ENCODE measurements around the gene PITX1.
"Not testable (repeated sequence)": the region's sequence is repeated elsewhere in the genome, so short reads cannot be mapped to it uniquely, and the experiment has no call there.

The PITX1 gene

DNA sequence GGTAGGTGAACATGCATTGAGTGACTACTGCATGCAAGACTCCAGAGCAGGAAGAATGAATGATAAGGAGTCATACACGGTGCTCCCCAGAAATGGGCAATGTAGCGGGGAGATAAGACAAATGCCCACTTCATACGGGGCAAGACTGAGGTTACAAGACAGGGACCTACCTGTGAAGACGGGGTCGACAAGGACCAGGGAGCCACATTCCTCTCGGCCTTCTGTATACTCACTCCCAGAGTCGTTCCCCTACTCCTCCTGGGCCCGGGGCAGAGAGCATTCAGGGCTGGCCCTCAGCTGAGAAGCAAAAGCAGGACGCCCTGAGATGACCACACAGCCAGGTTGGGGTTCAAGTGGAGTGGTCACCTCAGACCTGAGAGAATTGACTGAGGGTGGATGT lies 26.7 kb downstream of the PITX1 start:
- H3K9me3 ChIP-seq (ENCODE audit: insufficient read depth, low read length): no peaks in the 10 kb centered on the region
- H4K20me1 ChIP-seq (ENCODE audit: insufficient read depth, low read length): no peaks in the 10 kb centered on the region
- no peaks in the 10 kb centered on the region for H3K36me3 ChIP-seq (replicated peaks; ENCODE audit: low read depth, low read length)
- no peak overlapping the region for H2AFZ ChIP-seq (ENCODE audit: low read depth, low read length)
- no peak overlapping the region for H3K4me2 ChIP-seq (ENCODE audit: low read length)
- TF ChIP-seq, protein P1, sequence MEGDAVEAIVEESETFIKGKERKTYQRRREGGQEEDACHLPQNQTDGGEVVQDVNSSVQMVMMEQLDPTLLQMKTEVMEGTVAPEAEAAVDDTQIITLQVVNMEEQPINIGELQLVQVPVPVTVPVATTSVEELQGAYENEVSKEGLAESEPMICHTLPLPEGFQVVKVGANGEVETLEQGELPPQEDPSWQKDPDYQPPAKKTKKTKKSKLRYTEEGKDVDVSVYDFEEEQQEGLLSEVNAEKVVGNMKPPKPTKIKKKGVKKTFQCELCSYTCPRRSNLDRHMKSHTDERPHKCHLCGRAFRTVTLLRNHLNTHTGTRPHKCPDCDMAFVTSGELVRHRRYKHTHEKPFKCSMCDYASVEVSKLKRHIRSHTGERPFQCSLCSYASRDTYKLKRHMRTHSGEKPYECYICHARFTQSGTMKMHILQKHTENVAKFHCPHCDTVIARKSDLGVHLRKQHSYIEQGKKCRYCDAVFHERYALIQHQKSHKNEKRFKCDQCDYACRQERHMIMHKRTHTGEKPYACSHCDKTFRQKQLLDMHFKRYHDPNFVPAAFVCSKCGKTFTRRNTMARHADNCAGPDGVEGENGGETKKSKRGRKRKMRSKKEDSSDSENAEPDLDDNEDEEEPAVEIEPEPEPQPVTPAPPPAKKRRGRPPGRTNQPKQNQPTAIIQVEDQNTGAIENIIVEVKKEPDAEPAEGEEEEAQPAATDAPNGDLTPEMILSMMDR (IDR thresholded peaks at IDR 0.05; ENCODE audit: low read depth, low read length): no peak
- TF ChIP-seq EZH2phosphoT487 (IDR thresholded peaks at IDR 0.05; ENCODE audit: low read depth): no peak
- H3K27me3 ChIP-seq (ENCODE audit: low read depth, low read length): no peaks in the 10 kb centered on the region
- H3K4me1 ChIP-seq (ENCODE audit: low read length): no peaks in the 10 kb centered on the region
- no peak overlapping the region for H3K9ac ChIP-seq (ENCODE audit: low read length)
- no peak overlapping the region for H3K27ac ChIP-seq (ENCODE audit: low read length)
- H3K79me2 ChIP-seq (ENCODE audit: low read length): no peaks in the 10 kb centered on the region
- no peak overlapping the region for H3K4me3 ChIP-seq (ENCODE audit: low read length)

DNA sequence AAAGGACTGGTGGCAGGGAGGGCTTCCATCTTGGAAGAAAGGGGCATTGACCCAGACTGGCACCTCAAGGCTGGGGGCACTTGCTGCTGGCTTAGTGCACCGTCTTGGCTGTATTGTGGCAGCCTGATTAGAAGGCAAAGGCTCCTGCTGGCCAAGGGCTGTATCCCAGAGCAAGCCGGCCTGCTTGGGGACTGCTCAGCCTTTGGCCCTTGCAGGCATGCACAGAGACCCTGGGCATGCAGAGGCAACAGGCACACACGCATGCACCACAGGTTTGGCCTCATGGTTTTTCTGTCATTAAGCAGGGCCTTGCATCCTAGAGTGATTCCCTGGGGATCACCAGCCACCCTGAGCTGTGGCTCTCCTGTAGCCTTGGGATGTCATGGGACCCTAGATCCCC lies 29.0 kb downstream of the PITX1 start:
- TF ChIP-seq, protein P1 (IDR thresholded peaks at IDR 0.05; ENCODE audit: low read depth, low read length): no peak
- TF ChIP-seq EZH2phosphoT487 (IDR thresholded peaks at IDR 0.05; ENCODE audit: low read depth): no peak
- H4K20me1 ChIP-seq (ENCODE audit: insufficient read depth, low read length): no peaks in the 10 kb centered on the region
- no peaks in the 10 kb centered on the region for H3K79me2 ChIP-seq (ENCODE audit: low read length)
- no peak overlapping the region for H3K4me3 ChIP-seq (ENCODE audit: low read length)
- H3K4me1 ChIP-seq (ENCODE audit: low read length): no peaks in the 10 kb centered on the region
- no peak overlapping the region for H2AFZ ChIP-seq (ENCODE audit: low read depth, low read length)
- no peaks in the 10 kb centered on the region for H3K27me3 ChIP-seq (ENCODE audit: low read depth, low read length)
- H3K9me3 ChIP-seq (ENCODE audit: insufficient read depth, low read length): no peaks in the 10 kb centered on the region
- H3K4me2 ChIP-seq (ENCODE audit: low read length): no peak overlapping the region
- no peak overlapping the region for H3K27ac ChIP-seq (ENCODE audit: low read length)
- no peaks in the 10 kb centered on the region for H3K36me3 ChIP-seq (replicated peaks; ENCODE audit: low read depth, low read length)
- H3K9ac ChIP-seq (ENCODE audit: low read length): no peak overlapping the region

DNA sequence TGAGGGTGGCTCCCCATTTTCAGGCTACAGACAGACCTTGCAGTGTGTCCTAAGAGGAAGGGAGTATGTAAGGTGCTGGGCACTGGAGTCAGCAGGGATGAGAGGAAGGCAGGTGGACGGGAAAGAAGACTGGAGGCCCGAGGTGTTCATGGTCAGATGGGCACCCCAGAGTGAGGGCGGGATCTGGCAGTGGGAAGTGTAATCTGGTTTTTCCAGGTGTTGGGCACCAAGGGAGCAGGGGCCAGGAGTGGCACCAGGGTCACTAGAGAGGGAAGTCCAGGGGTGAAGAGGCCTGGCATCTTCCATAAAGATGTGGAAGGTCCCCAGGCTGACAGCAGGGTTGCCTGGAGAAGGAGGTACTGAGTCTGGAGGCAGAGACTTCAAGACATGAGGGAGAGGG lies 29.7 kb downstream of the PITX1 start:
- Histone ChIP-seq H3K4me3 (ENCODE audit: low read length) (no peak overlapping the region), H3K27ac (ENCODE audit: low read length) (no peak overlapping the region), H2AFZ (ENCODE audit: low read depth, low read length) (no peak overlapping the region), H3K9me3 (ENCODE audit: insufficient read depth, low read length) (no peaks in the 10 kb centered on the region), H3K4me1 (ENCODE audit: low read length) (no peaks in the 10 kb centered on the region), H3K9ac (ENCODE audit: low read length) (no peak overlapping the region), H4K20me1 (ENCODE audit: insufficient read depth, low read length) (no peaks in the 10 kb centered on the region), H3K36me3 (replicated peaks; ENCODE audit: low read depth, low read length) (no peaks in the 10 kb centered on the region), H3K27me3 (ENCODE audit: low read depth, low read length) (no peaks in the 10 kb centered on the region), H3K4me2 (ENCODE audit: low read length) (no peak overlapping the region), H3K79me2 (ENCODE audit: low read length) (no peaks in the 10 kb centered on the region)
- TF ChIP-seq, protein P1 (IDR thresholded peaks at IDR 0.05; ENCODE audit: low read depth, low read length): no peak
- TF ChIP-seq EZH2phosphoT487 (IDR thresholded peaks at IDR 0.05; ENCODE audit: low read depth): no peak

DNA sequence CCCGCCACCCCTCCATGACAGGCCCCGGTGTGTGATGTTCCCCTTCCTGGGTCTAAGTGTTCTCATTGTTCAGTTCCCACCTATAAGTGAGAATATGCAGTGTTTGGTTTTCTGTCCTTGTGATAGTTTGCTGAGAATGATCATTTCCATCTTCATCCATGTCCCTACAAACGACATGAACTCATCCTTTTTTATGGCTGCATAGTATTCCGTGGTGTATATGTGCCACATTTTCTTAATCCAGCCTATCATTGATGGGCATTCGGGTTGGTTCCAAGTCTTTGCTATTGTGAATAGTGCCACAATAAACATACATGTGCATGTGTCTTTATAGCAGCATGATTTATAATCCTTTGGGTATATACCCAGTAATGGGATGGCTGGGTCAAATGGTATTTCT lies 36.0 kb downstream of the PITX1 start:
- not testable (repeated sequence) for H4K20me1 ChIP-seq (ENCODE audit: insufficient read depth, low read length); H2AFZ ChIP-seq (ENCODE audit: low read depth, low read length); H3K27ac ChIP-seq (ENCODE audit: low read length); H3K4me3 ChIP-seq (ENCODE audit: low read length); H3K4me2 ChIP-seq (ENCODE audit: low read length); H3K9ac ChIP-seq (ENCODE audit: low read length); H3K9me3 ChIP-seq (ENCODE audit: insufficient read depth, low read length); H3K4me1 ChIP-seq (ENCODE audit: low read length); H3K79me2 ChIP-seq (ENCODE audit: low read length); H3K36me3 ChIP-seq (replicated peaks; ENCODE audit: low read depth, low read length); H3K27me3 ChIP-seq (ENCODE audit: low read depth, low read length)

DNA sequence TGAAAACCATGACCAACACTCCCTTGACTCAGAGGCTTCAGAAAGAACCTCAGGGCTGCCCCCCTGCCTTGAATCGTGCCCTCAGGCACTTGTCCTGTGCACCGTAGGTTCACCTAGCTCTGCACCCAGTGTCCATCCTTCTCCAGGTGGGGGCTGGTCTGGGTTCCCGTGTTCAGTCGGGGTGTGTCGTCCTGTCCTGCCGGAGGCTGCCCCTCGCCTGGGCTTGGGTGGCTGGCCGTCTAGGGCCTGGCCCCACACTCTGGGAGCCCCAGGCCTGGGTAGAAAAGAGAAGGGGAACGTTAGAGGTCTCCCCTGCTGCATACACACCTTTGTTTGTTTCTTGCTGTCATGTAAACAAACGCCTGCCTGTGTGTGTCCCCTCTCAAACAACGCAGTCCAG lies 37.0 kb downstream of the PITX1 start:
- TF ChIP-seq EZH2phosphoT487 (IDR thresholded peaks at IDR 0.05; ENCODE audit: low read depth): no peak
- TF ChIP-seq, protein P1 (IDR thresholded peaks at IDR 0.05; ENCODE audit: low read depth, low read length): no peak
- H4K20me1 ChIP-seq (ENCODE audit: insufficient read depth, low read length): no peaks in the 10 kb centered on the region
- H3K79me2 ChIP-seq (ENCODE audit: low read length): no peaks in the 10 kb centered on the region
- H3K9ac ChIP-seq (ENCODE audit: low read length): no peak overlapping the region
- no peak overlapping the region for H2AFZ ChIP-seq (ENCODE audit: low read depth, low read length)
- H3K4me2 ChIP-seq (ENCODE audit: low read length): no peak overlapping the region
- H3K36me3 ChIP-seq (replicated peaks; ENCODE audit: low read depth, low read length): no peaks in the 10 kb centered on the region
- H3K27ac ChIP-seq (ENCODE audit: low read length): no peak overlapping the region
- no peaks in the 10 kb centered on the region for H3K27me3 ChIP-seq (ENCODE audit: low read depth, low read length)
- peaks cover 5% of the 10 kb centered on the region; the same call in 1 of the 2 replicates for H3K4me1 ChIP-seq (ENCODE audit: low read length)
- H3K9me3 ChIP-seq (ENCODE audit: insufficient read depth, low read length): no peaks in the 10 kb centered on the region
- H3K4me3 ChIP-seq (ENCODE audit: low read length): no peak overlapping the region
